Neural progenitor cell (in vitro differentiated cells): ENCODE data around the gene DPF3. TPM values are rescaled to one million over a fixed set of nuclear protein-coding genes. Genes with fewer than 3 reads are reported as not detected.

Experiments
- DNase-seq: peaks from one replicate; pipeline ENCODE4 v3.0.0-alpha.2; 2016; ENCODE audit warnings: low spot score
- H2AFZ ChIP-seq: fragments of 200-600 bp; sonication (generic); replicated peaks from 2 replicates; pipeline ENCODE4 v1.6.1; 2016; ENCODE audit warnings: antibody characterized with exemption
- H3F3A ChIP-seq: fragments of 200-600 bp; sonication (generic); 2 replicates; pipeline ENCODE4 v1.6.1; 2016; ENCODE audit warnings: antibody characterized with exemption, low read depth
- H3K27ac ChIP-seq: fragments of 200-600 bp; sonication (generic); 2 replicates; pipeline ENCODE4 v1.5.1; 2016; ENCODE audit warnings: mild to moderate bottlenecking
- H3K27me3 ChIP-seq: fragments of 200-600 bp; sonication (generic); 2 replicates; pipeline ENCODE4 v1.6.1; 2016; ENCODE audit warnings: mild to moderate bottlenecking, moderate library complexity
- H3K36me3 ChIP-seq: fragments of 200-600 bp; sonication (generic); 2 replicates; pipeline ENCODE4 v1.5.1; 2016
- H3K4me1 ChIP-seq: fragments of 200-600 bp; sonication (generic); 2 replicates; pipeline ENCODE4 v1.6.1; 2016; ENCODE audit warnings: mixed run types
- H3K4me2 ChIP-seq: fragments of 200-600 bp; sonication (generic); 2 replicates; pipeline ENCODE4 v1.6.1; 2016
- H3K4me3 ChIP-seq: fragments of 200-600 bp; sonication (generic); 2 replicates; pipeline ENCODE4 v1.5.1; 2016
- H3K79me2 ChIP-seq: fragments of 200-600 bp; sonication (generic); 2 replicates; pipeline ENCODE4 v1.6.1; 2016; ENCODE audit warnings: low read depth
- H3K9ac ChIP-seq: fragments of 200-600 bp; sonication (generic); 2 replicates; pipeline ENCODE4 v1.6.1; 2016
- H3K9me3 ChIP-seq: fragments of 200-600 bp; sonication (generic); 2 replicates; pipeline ENCODE4 v1.5.1; 2016; ENCODE audit warnings: low read depth
- H4K20me1 ChIP-seq: fragments of 200-600 bp; sonication (generic); 2 replicates; pipeline ENCODE4 v1.6.1; 2016; ENCODE audit warnings: low read depth
- H3K27ac Mint-ChIP-seq: 3 replicates; pipeline ENCODE4 v1.8.0; 2021; ENCODE audit warnings: mixed read lengths
- H3K27me3 Mint-ChIP-seq: 2 replicates; pipeline ENCODE4 v1.8.0; 2022; ENCODE audit warnings: low read depth, mild to moderate bottlenecking, inconsistent platforms, moderate library complexity, mixed read lengths; ENCODE audit not compliant: insufficient read depth
- H3K36me3 Mint-ChIP-seq: 3 replicates; pipeline ENCODE4 v1.8.0; 2021; ENCODE audit warnings: mixed read lengths
- H3K4me1 Mint-ChIP-seq: 3 replicates; pipeline ENCODE4 v1.8.0; 2021; ENCODE audit warnings: mixed read lengths
- H3K4me3 Mint-ChIP-seq: 3 replicates; pipeline ENCODE4 v1.8.0; 2021; ENCODE audit warnings: mild to moderate bottlenecking, moderate library complexity, mixed read lengths
- H3K9me3 Mint-ChIP-seq: 3 replicates; pipeline ENCODE4 v1.8.0; 2020; ENCODE audit warnings: mixed read lengths
- EZH2 ChIP-seq: fragments of 200-600 bp; sonication (generic); IDR thresholded peaks from 2 replicates; pipeline ENCODE4 v1.6.1; 2017; ENCODE audit warnings: antibody characterized with exemption, mild to moderate bottlenecking, moderate library complexity
- EZH2phosphoT487 ChIP-seq: fragments of 200-600 bp; sonication (generic); IDR thresholded peaks from 2 replicates; pipeline ENCODE4 v1.6.1; 2017; ENCODE audit warnings: antibody characterized with exemption
- total RNA-seq: library from RNA; depleted of rRNA; stranded (reverse); fragments of >200 nt; gene quantifications from 2 replicates; pipeline ENCODE4 v1.2.3, GENCODE V29; 2015; ENCODE audit warnings: low replicate concordance
- TF ChIP-seq, protein P1 (sequence below): fragments of 200-600 bp; sonication (generic); IDR thresholded peaks from 2 replicates; pipeline ENCODE4 v1.5.1; 2017; ENCODE audit warnings: antibody characterized with exemption, mild to moderate bottlenecking

The DPF3 gene
- total RNA-seq, 1 donor from 2014 or later: not detected

GRCh38 chr14:72790887-72791566, 102.9 kb downstream of the DPF3 start:
- no peaks in the 10 kb centered on the region for H3F3A ChIP-seq
- Mint-ChIP-seq H3K27me3 (no peaks in the 10 kb centered on the region), H3K27ac (no peak overlapping the region), H3K4me1 (peaks cover 22% of the 10 kb centered on the region), H3K36me3 (no peaks in the 10 kb centered on the region), H3K9me3 (no peaks in the 10 kb centered on the region), H3K4me3 (no peak overlapping the region)
- H3K9me3 ChIP-seq: no peaks in the 10 kb centered on the region
- peaks cover 10% of the 10 kb centered on the region for H3K4me1 ChIP-seq
- H3K9ac ChIP-seq: no peak overlapping the region
- no peak overlapping the region for H3K27ac ChIP-seq
- H3K79me2 ChIP-seq: no peaks in the 10 kb centered on the region
- H3K27me3 ChIP-seq: no peaks in the 10 kb centered on the region
- no peak for DNase-seq
- no peak overlapping the region for H3K4me2 ChIP-seq
- no peaks in the 10 kb centered on the region for H4K20me1 ChIP-seq
- no peak for TF ChIP-seq EZH2
- TF ChIP-seq, protein P1, sequence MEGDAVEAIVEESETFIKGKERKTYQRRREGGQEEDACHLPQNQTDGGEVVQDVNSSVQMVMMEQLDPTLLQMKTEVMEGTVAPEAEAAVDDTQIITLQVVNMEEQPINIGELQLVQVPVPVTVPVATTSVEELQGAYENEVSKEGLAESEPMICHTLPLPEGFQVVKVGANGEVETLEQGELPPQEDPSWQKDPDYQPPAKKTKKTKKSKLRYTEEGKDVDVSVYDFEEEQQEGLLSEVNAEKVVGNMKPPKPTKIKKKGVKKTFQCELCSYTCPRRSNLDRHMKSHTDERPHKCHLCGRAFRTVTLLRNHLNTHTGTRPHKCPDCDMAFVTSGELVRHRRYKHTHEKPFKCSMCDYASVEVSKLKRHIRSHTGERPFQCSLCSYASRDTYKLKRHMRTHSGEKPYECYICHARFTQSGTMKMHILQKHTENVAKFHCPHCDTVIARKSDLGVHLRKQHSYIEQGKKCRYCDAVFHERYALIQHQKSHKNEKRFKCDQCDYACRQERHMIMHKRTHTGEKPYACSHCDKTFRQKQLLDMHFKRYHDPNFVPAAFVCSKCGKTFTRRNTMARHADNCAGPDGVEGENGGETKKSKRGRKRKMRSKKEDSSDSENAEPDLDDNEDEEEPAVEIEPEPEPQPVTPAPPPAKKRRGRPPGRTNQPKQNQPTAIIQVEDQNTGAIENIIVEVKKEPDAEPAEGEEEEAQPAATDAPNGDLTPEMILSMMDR: no peak
- TF ChIP-seq EZH2phosphoT487: no peak
- H2AFZ ChIP-seq: no peak overlapping the region
- H3K36me3 ChIP-seq: no peaks in the 10 kb centered on the region
- no peak overlapping the region for H3K4me3 ChIP-seq

- Histone ChIP-seq H3K4me1 (peaks cover 10% of the 10 kb centered on the region), H3K9ac (no peak overlapping the region), H3K9me3 (no peaks in the 10 kb centered on the region), H3K27me3 (no peaks in the 10 kb centered on the region), H3K79me2 (no peaks in the 10 kb centered on the region), H2AFZ (no peak overlapping the region), H3K4me3 (no peak overlapping the region), H3F3A (no peaks in the 10 kb centered on the region), H3K4me2 (no peak overlapping the region), H4K20me1 (no peaks in the 10 kb centered on the region), H3K27ac (no peak overlapping the region), H3K36me3 (no peaks in the 10 kb centered on the region)
- no peaks in the 10 kb centered on the region for H3K36me3 Mint-ChIP-seq
- DNase-seq: no peak
- H3K9me3 Mint-ChIP-seq: no peaks in the 10 kb centered on the region
- no peak for TF ChIP-seq EZH2phosphoT487
- no peak for TF ChIP-seq EZH2
- TF ChIP-seq, protein P1: no peak
- peak overlapping the region; percentile 42 for H3K27ac Mint-ChIP-seq
- H3K4me1 Mint-ChIP-seq: peaks cover 22% of the 10 kb centered on the region
- H3K4me3 Mint-ChIP-seq: no peak overlapping the region
- H3K27me3 Mint-ChIP-seq: no peaks in the 10 kb centered on the region
Observed at GRCh38 chr14:72788972-72789728, 104.8 kb downstream of the DPF3 start.

GRCh38 chr14:72788255-72788654, 105.6 kb downstream of the DPF3 start:
- Mint-ChIP-seq H3K27ac (no peak overlapping the region), H3K4me3 (no peak overlapping the region), H3K9me3 (no peaks in the 10 kb centered on the region), H3K27me3 (no peaks in the 10 kb centered on the region), H3K36me3 (no peaks in the 10 kb centered on the region), H3K4me1 (peaks cover 22% of the 10 kb centered on the region)
- Histone ChIP-seq H3K9me3 (no peaks in the 10 kb centered on the region), H3K36me3 (no peaks in the 10 kb centered on the region), H3K27ac (no peak overlapping the region), H3K79me2 (no peaks in the 10 kb centered on the region), H3K9ac (no peak overlapping the region), H2AFZ (peak overlapping the region; percentile 72), H3K27me3 (no peaks in the 10 kb centered on the region), H3K4me3 (no peak overlapping the region), H4K20me1 (no peaks in the 10 kb centered on the region), H3K4me1 (peaks cover 10% of the 10 kb centered on the region), H3K4me2 (no peak overlapping the region), H3F3A (no peaks in the 10 kb centered on the region)
- DNase-seq: no peak
- TF ChIP-seq, protein P1: no peak
- TF ChIP-seq EZH2 (no peak), EZH2phosphoT487 (no peak)
